IMR-90 (cell line): ENCODE results near the gene CEP55. TPM values are rescaled to one million over a fixed set of nuclear protein-coding genes. Genes with fewer than 3 reads are reported as not detected.

ENCODE experiments used
- ATAC-seq: fragments of 200-7000 bp; cut with Tn5 transposase; 2 replicates; pipeline ENCODE4 v1.9.1; 2020; ENCODE audit warnings: low read depth, mild to moderate bottlenecking, moderate library complexity
- BruUV-seq: library from RNA; stranded (reverse); fragments of 400-500 nt; replicated peaks from 2 replicates; lab custom pipeline; 2021; lab: Mats Ljungman, UMichigan
- CTCF ChIA-PET: fragments of 300-600 bp; formaldehyde crosslinking; extraction: SDS; loops from one replicate; lab custom pipeline; 2021; ENCODE audit warnings: antibody characterized with exemption; lab: Yijun Ruan, JAX
- POLR2A ChIA-PET: fragments of 300-600 bp; sonication (Branson Sonifier 250); formaldehyde crosslinking; loops from one replicate; lab custom pipeline; 2022; ENCODE audit warnings: antibody characterized with exemption; ENCODE audit not compliant: unreplicated experiment; lab: Charles Lee
- DNase-seq: peaks from one replicate; pipeline ENCODE4 v3.0.0; 2013
- H2AFZ ChIP-seq: replicated peaks from 2 replicates; pipeline ENCODE3; 2013; ENCODE audit warnings: low read length, mild to moderate bottlenecking; ENCODE audit not compliant: poor library complexity
- H2AK5ac ChIP-seq: 2 replicates; pipeline ENCODE4 v1.6.1; 2013; ENCODE audit warnings: low read depth, low read length, inconsistent platforms
- H2AK9ac ChIP-seq: replicated peaks from 2 replicates; pipeline ENCODE3; 2013; ENCODE audit warnings: mild to moderate bottlenecking, low read depth, low read length, moderate library complexity; ENCODE audit not compliant: poor library complexity
- H2BK120ac ChIP-seq: 2 replicates; pipeline ENCODE4 v1.6.1; 2013; ENCODE audit warnings: low read depth, low read length, inconsistent platforms
- H2BK15ac ChIP-seq: 3 replicates; pipeline ENCODE4 v1.6.1; 2013; ENCODE audit warnings: low read depth, low read length, inconsistent platforms
- H2BK20ac ChIP-seq: 2 replicates; pipeline ENCODE4 v1.6.1; 2013; ENCODE audit warnings: low read depth, mild to moderate bottlenecking, inconsistent platforms, low read length, moderate library complexity
- H2BK5ac ChIP-seq: 2 replicates; pipeline ENCODE4 v1.6.1; 2013; ENCODE audit warnings: mild to moderate bottlenecking, low read depth, low read length, inconsistent platforms; ENCODE audit not compliant: poor library complexity, severe bottlenecking
- H3K14ac ChIP-seq: replicated peaks from 2 replicates; pipeline ENCODE4 v1.6.1; 2013; ENCODE audit warnings: low read depth, low read length, inconsistent platforms
- H3K18ac ChIP-seq: 2 replicates; pipeline ENCODE4 v1.6.1; 2013; ENCODE audit warnings: low read depth, low read length, control low read depth
- H3K23ac ChIP-seq: 2 replicates; pipeline ENCODE4 v1.6.1; 2013; ENCODE audit warnings: low read depth, low read length, inconsistent platforms
- H3K27ac ChIP-seq: 2 replicates; pipeline ENCODE4 v1.5.1; 2013; ENCODE audit warnings: mild to moderate bottlenecking, control low read depth, low read length; ENCODE audit not compliant: insufficient read depth
- H3K27me3 ChIP-seq: 2 replicates; pipeline ENCODE4 v1.6.1; 2013; ENCODE audit warnings: low read length; ENCODE audit not compliant: control insufficient read depth, insufficient read depth
- H3K36me3 ChIP-seq: 2 replicates; pipeline ENCODE4 v1.6.1; 2013; ENCODE audit warnings: low read length, mixed read lengths; ENCODE audit not compliant: control insufficient read depth, insufficient read depth
- H3K4ac ChIP-seq: 2 replicates; pipeline ENCODE4 v1.6.1; 2013; ENCODE audit warnings: low read depth, low read length, inconsistent platforms
- H3K4me1 ChIP-seq: 2 replicates; pipeline ENCODE4 v1.6.1; 2013; ENCODE audit warnings: low read length, mixed read lengths; ENCODE audit not compliant: control insufficient read depth, insufficient read depth
- H3K4me2 ChIP-seq: 2 replicates; pipeline ENCODE4 v1.6.1; 2013; ENCODE audit warnings: low read depth, mild to moderate bottlenecking, control low read depth, low read length, moderate library complexity
- H3K4me3 ChIP-seq: 2 replicates; pipeline ENCODE4 v1.5.1; 2013; ENCODE audit warnings: low read depth, mild to moderate bottlenecking, control low read depth, low read length, moderate library complexity; ENCODE audit not compliant: insufficient read depth
- H3K56ac ChIP-seq: 2 replicates; pipeline ENCODE4 v1.6.1; 2013; ENCODE audit warnings: low read length, inconsistent platforms; ENCODE audit not compliant: insufficient read depth; ENCODE audit errors: extremely low read depth
- H3K79me1 ChIP-seq, 2 experiments: 2 replicates each; pipeline ENCODE4 v1.6.1; 2013; ENCODE audit warnings: low read length in 2 of 2, inconsistent platforms in 1 of 2, low read depth in 1 of 2
- H3K9ac ChIP-seq: 2 replicates; pipeline ENCODE4 v1.6.1; 2013; ENCODE audit warnings: low read depth, low read length, control low read depth
- H3K9me1 ChIP-seq: 2 replicates; pipeline ENCODE4 v1.6.1; 2013; ENCODE audit warnings: low read length, inconsistent platforms; ENCODE audit not compliant: insufficient read depth
- H3K9me3 ChIP-seq: 2 replicates; pipeline ENCODE4 v1.6.1; 2013; ENCODE audit warnings: low read length; ENCODE audit not compliant: control insufficient read depth, insufficient read depth
- H4K20me1 ChIP-seq: 2 replicates; pipeline ENCODE4 v1.6.1; 2013; ENCODE audit warnings: low read length, inconsistent platforms; ENCODE audit not compliant: insufficient read depth
- H4K5ac ChIP-seq: 2 replicates; pipeline ENCODE4 v1.6.1; 2013; ENCODE audit warnings: mild to moderate bottlenecking, low read depth, low read length, control low read depth
- H4K8ac ChIP-seq, 2 experiments: 2 replicates each; pipeline ENCODE4 v1.6.1; 2013; ENCODE audit warnings: low read depth in 2 of 2, low read length in 2 of 2, control low read depth in 1 of 2, inconsistent platforms in 1 of 2
- H4K91ac ChIP-seq: 2 replicates; pipeline ENCODE4 v1.6.1; 2013; ENCODE audit warnings: low read depth, low read length, inconsistent platforms; ENCODE audit not compliant: insufficient read depth
- CEBPB ChIP-seq: IDR thresholded peaks from 2 replicates; pipeline ENCODE4 v1.6.1; 2012; ENCODE audit warnings: low read depth, low read length, improper control_type of control experiment
- NFE2L2 ChIP-seq: fragments of 150-350 bp; IDR thresholded peaks from 2 replicates; pipeline ENCODE4 v1.6.1; 2016; ENCODE audit warnings: low read depth, mild to moderate bottlenecking, low read length
- RFX5 ChIP-seq: IDR thresholded peaks from 2 replicates; pipeline ENCODE4 v1.8.0; 2012; ENCODE audit warnings: low read depth, mild to moderate bottlenecking, low read length, moderate library complexity
- SMC3 ChIP-seq: fragments of 150-350 bp; IDR thresholded peaks from 2 replicates; pipeline ENCODE4 v1.6.1; 2016; ENCODE audit warnings: low read depth, mild to moderate bottlenecking, antibody characterized with exemption, low read length, moderate library complexity
- WGBS, 2 experiments: methylation state at CpG; one replicate each; pipeline versions ENCODE4 v1.1.5 to v1.1.7; 2013; ENCODE audit warnings: missing lambda C conversion rate in 2 of 2; ENCODE audit not compliant: insufficient read length in 1 of 2; ENCODE audit errors: extremely low coverage in 2 of 2; 5-methylcytosine and 5-hydroxymethylcytosine counted together
- dilution Hi-C: fragments of 300-500 bp; cut with HindIII; formaldehyde crosslinking; loops from one replicate; pipeline ENCODE4 v1.14.3; 2018; ENCODE audit warnings: low sequenced_read_pairs; ENCODE audit not compliant: unreplicated experiment
- in situ Hi-C: fragments of 300-500 bp; cut with MboI; formaldehyde crosslinking; loops from 3 replicates; pipeline ENCODE4 v1.14.3; 2019; ENCODE audit warnings: low sequenced_read_pairs, inconsistent platforms, mixed read lengths
- intact Hi-C: fragments of 100-400 bp; cut with micrococcal nuclease; formaldehyde crosslinking; loops from 2 replicates; pipeline ENCODE4 v1.10.0; 2022
- polyA plus RNA-seq, 3 experiments: library from polyadenylated mRNA; depleted of rRNA; stranded (reverse); fragments of >200 nt; gene quantifications; 2 replicates each; pipeline ENCODE4 v1.2.3, GENCODE V29; 2012; ENCODE audit warnings: low replicate concordance in 1 of 3
- total RNA-seq: library from RNA; depleted of rRNA; stranded (reverse); fragments of >200 nt; gene quantifications from 2 replicates; pipeline ENCODE4 v1.2.3, GENCODE V29; 2012

CEP55 gene
- total and polyA plus RNA-seq, 2 of the 4 experiments (the other 2 are of a cell fraction) = 15.7 to 23.5 TPM

- Histone ChIP-seq H3K27me3 (no peaks in the 10 kb centered on the region), H3K4me3 (no peak overlapping the region), H3K4ac (peak overlapping the region; percentile 67), H3K4me2 (no peak overlapping the region), H3K14ac (peak overlapping the region; percentile 60), H3K27ac (peak overlapping the region; percentile 34), H3K9me1 (peaks cover 24% of the 10 kb centered on the region), H3K79me1 (peaks cover 9 to 40% of the 10 kb centered on the region in 2 experiments), H4K20me1 (peaks cover 4% of the 10 kb centered on the region; the same call in 1 of the 2 replicates), H3K9ac (no peak overlapping the region), H3K36me3 (peaks cover 18% of the 10 kb centered on the region), H2BK20ac (peak overlapping the region; percentile 22), H4K8ac (peak overlapping the region; percentile 49 to 55; a peak in 3 of 4 replicates), H2BK15ac (peak overlapping the region; percentile 51; the same call in 2 of the 3 replicates), H2AK9ac (no peak overlapping the region), H4K91ac (0 out of 2 replicates have a peak overlapping the region, but pooled peaks have one; percentile 19), H3K23ac (peak overlapping the region; percentile 80; the same call in 1 of the 2 replicates), H2AK5ac (peak overlapping the region; percentile 82), H4K5ac (peak overlapping the region; percentile 3; the same call in 1 of the 2 replicates), H2AFZ (no peak overlapping the region), H3K4me1 (peaks cover 30% of the 10 kb centered on the region), H2BK5ac (peak overlapping the region; percentile 100), H3K9me3 (no peaks in the 10 kb centered on the region), H2BK120ac (peak overlapping the region; percentile 69), H3K56ac (no peak overlapping the region), H3K18ac (peak overlapping the region; percentile 13; the same call in 1 of the 2 replicates)
- intact Hi-C loops = no loop called here
- ATAC-seq (no peak), DNase-seq (no peak)
- dilution Hi-C loops = no loop called here
- TF ChIP-seq RFX5 = no peak
- TF ChIP-seq SMC3 = no peak
- TF ChIP-seq NFE2L2 = no peak
- TF ChIP-seq CEBPB = no peak
- in situ Hi-C loops = no loop called here
- BruUV-seq = no TSS peak
- ChIA-PET POLR2A (no interaction called here), CTCF (interaction anchor here (1.0 kb wide), 1 partner anchor 8 kb away, joined by 4 read pairs; the partner anchor contains the start of gene MYOF)
- WGBS, 2 experiments = no CpG with 5 or more reads among the region's 7 CpGs
Measured at GRCh38 chr10:93473804-93474472, 22.5 kb upstream of the CEP55 start.
